Activated CD4-positive, alpha-beta T cell treated with anti-CD3 and anti-CD28 coated beads, Interleukin-2, amount 10 ng/mL, durations not matched to agents 7 days and 5 days (primary cell): ENCODE data around the gene SP3. TPM values are rescaled to one million over a fixed set of nuclear protein-coding genes. Genes with fewer than 3 reads are reported as not detected.

ENCODE experiments used
- CTCF ChIA-PET: fragments of 350-600 bp; sonication (Branson Sonifier 250); formaldehyde crosslinking; loops from one replicate; lab custom pipeline; 2021; ENCODE audit warnings: antibody characterized with exemption; lab: Charles Lee
- POLR2A ChIA-PET: fragments of 350-600 bp; sonication (Branson Sonifier 250); formaldehyde crosslinking; loops from one replicate; lab custom pipeline; 2021; ENCODE audit warnings: antibody characterized with exemption; lab: Charles Lee
- DNase-seq: peaks from one replicate; pipeline ENCODE4 v3.0.0-alpha.2; 2020
- H3K27ac Mint-ChIP-seq: one replicate; pipeline ENCODE4 v1.8.0; 2021; ENCODE audit warnings: mild to moderate bottlenecking, moderate library complexity, mixed read lengths
- H3K27me3 Mint-ChIP-seq: one replicate; pipeline ENCODE4 v1.8.0; 2021; ENCODE audit warnings: mixed read lengths
- H3K36me3 Mint-ChIP-seq: one replicate; pipeline ENCODE4 v1.8.0; 2021; ENCODE audit warnings: low read depth, mixed read lengths
- H3K4me1 Mint-ChIP-seq: one replicate; pipeline ENCODE4 v1.8.0; 2021; ENCODE audit warnings: mixed read lengths
- H3K4me3 Mint-ChIP-seq: one replicate; pipeline ENCODE4 v1.8.0; 2021; ENCODE audit warnings: mild to moderate bottlenecking, moderate library complexity, mixed read lengths
- H3K9me3 Mint-ChIP-seq: one replicate; pipeline ENCODE4 v1.8.0; 2021; ENCODE audit warnings: mixed read lengths
- total RNA-seq, 2 experiments: library from RNA; stranded (reverse); gene quantifications; one replicate each; pipeline ENCODE4 v1.2.3, GENCODE V29; 2021

The SP3 gene
- total RNA-seq, 2 experiments from 2014 or later = 105 to 109 TPM

- Mint-ChIP-seq H3K27me3 (no peaks in the 10 kb centered on the region), H3K36me3 (no peaks in the 10 kb centered on the region), H3K4me1 (peaks cover 3% of the 10 kb centered on the region), H3K9me3 (peaks cover 2% of the 10 kb centered on the region), H3K4me3 (no peak overlapping the region), H3K27ac (no peak overlapping the region)
- DNase-seq = no peak
- ChIA-PET POLR2A (no interaction called here), CTCF (interaction anchor here (0.7 to 1.8 kb wide), 4 partner anchors 8 to 469 kb away, joined by 3 to 6 read pairs (median 4); no protein-coding TSS in a partner anchor)
Observed at GRCh38 chr2:173979751-173980351, 14.7 kb upstream of the SP3 start.

- CTCF ChIA-PET = interaction anchor here (0.6 to 1.8 kb wide), 2 partner anchors 8 to 1193 kb away, joined by 3 to 6 read pairs; no protein-coding TSS in a partner anchor
- no peak overlapping the region for H3K4me3 Mint-ChIP-seq
Observed at GRCh38 chr2:173978447-173978846, 13.3 kb upstream of the SP3 start.

GRCh38 chr2:173972636-173973035 is 7.5 kb upstream of the SP3 start:
- H3K27ac Mint-ChIP-seq = no peak overlapping the region
- ChIA-PET CTCF (no interaction called here), POLR2A (no interaction called here)
- no peaks in the 10 kb centered on the region for H3K27me3 Mint-ChIP-seq
- H3K4me3 Mint-ChIP-seq = no peak overlapping the region
- no peaks in the 10 kb centered on the region for H3K36me3 Mint-ChIP-seq
- peaks cover 4% of the 10 kb centered on the region for H3K4me1 Mint-ChIP-seq
- H3K9me3 Mint-ChIP-seq = peaks cover 3% of the 10 kb centered on the region
- DNase-seq = no peak

More at GRCh38 chr2:173978447-173978846, 13.3 kb upstream of the SP3 start:
- no peak for DNase-seq
- Mint-ChIP-seq H3K27me3 (no peaks in the 10 kb centered on the region), H3K9me3 (peaks cover 3% of the 10 kb centered on the region), H3K36me3 (no peaks in the 10 kb centered on the region), H3K27ac (no peak overlapping the region), H3K4me1 (peaks cover 2% of the 10 kb centered on the region)
- POLR2A ChIA-PET = interaction anchor here (0.6 kb wide), 1 partner anchor 616 kb away, joined by 5 read pairs; no protein-coding TSS in a partner anchor

GRCh38 chr2:173972165-173972564 is 7.0 kb upstream of the SP3 start:
- Mint-ChIP-seq H3K9me3 (peaks cover 3% of the 10 kb centered on the region), H3K27ac (no peak overlapping the region), H3K4me1 (peaks cover 4% of the 10 kb centered on the region), H3K36me3 (no peaks in the 10 kb centered on the region), H3K27me3 (no peaks in the 10 kb centered on the region), H3K4me3 (no peak overlapping the region)
- POLR2A ChIA-PET = no interaction called here
- CTCF ChIA-PET = no interaction called here
- no peak for DNase-seq

GRCh38 chr2:173970516-173970924 is 5.3 kb upstream of the SP3 start:
- ChIA-PET CTCF (interaction anchor here (0.7 to 1.9 kb wide), 6 partner anchors 9 to 982 kb away, joined by 3 to 6 read pairs (median 4); no protein-coding TSS in a partner anchor), POLR2A (no interaction called here)
- H3K27ac Mint-ChIP-seq = no peak overlapping the region
- peaks cover 2% of the 10 kb centered on the region for H3K36me3 Mint-ChIP-seq
- peaks cover 3% of the 10 kb centered on the region for H3K9me3 Mint-ChIP-seq
- DNase-seq = no peak
- H3K4me3 Mint-ChIP-seq = no peak overlapping the region
- H3K4me1 Mint-ChIP-seq = peaks cover 20% of the 10 kb centered on the region
- no peaks in the 10 kb centered on the region for H3K27me3 Mint-ChIP-seq

- H3K9me3 Mint-ChIP-seq = peaks cover 1% of the 10 kb centered on the region
- H3K27me3 Mint-ChIP-seq = no peaks in the 10 kb centered on the region
- H3K27ac Mint-ChIP-seq = no peak overlapping the region
- peaks cover 20% of the 10 kb centered on the region for H3K4me1 Mint-ChIP-seq
- CTCF ChIA-PET = interaction anchor here (1.1 to 1.9 kb wide), 3 partner anchors 9 to 55 kb away, joined by 3 to 6 read pairs (median 6); no protein-coding TSS in a partner anchor
- POLR2A ChIA-PET = no interaction called here
- no peak for DNase-seq
- H3K4me3 Mint-ChIP-seq = no peak overlapping the region
- peaks cover 3% of the 10 kb centered on the region for H3K36me3 Mint-ChIP-seq
Observed at GRCh38 chr2:173969886-173970285, 4.7 kb upstream of the SP3 start.

GRCh38 chr2:173968551-173968950 is 3.4 kb upstream of the SP3 start:
- DNase-seq = no peak
- Mint-ChIP-seq H3K4me1 (peaks cover 20% of the 10 kb centered on the region), H3K27ac (no peak overlapping the region), H3K36me3 (peaks cover 3% of the 10 kb centered on the region), H3K4me3 (no peak overlapping the region), H3K27me3 (no peaks in the 10 kb centered on the region), H3K9me3 (no peaks in the 10 kb centered on the region)
- ChIA-PET CTCF (no interaction called here), POLR2A (no interaction called here)

- Mint-ChIP-seq H3K9me3 (no peaks in the 10 kb centered on the region), H3K4me1 (peaks cover 27% of the 10 kb centered on the region), H3K4me3 (peak overlapping the region; percentile 87), H3K36me3 (peaks cover 21% of the 10 kb centered on the region), H3K27me3 (no peaks in the 10 kb centered on the region), H3K27ac (peak overlapping the region; percentile 100)
- DNase-seq = no peak
- POLR2A ChIA-PET = interaction anchor here (0.7 kb wide), 1 partner anchor 282 kb away, joined by 3 read pairs; the partner anchor contains the start of gene OLA1
- CTCF ChIA-PET = no interaction called here
Observed at GRCh38 chr2:173966274-173967098, 1.3 kb upstream of the SP3 start.

GRCh38 chr2:173964565-173965371 is 405 bp downstream of the SP3 start:
- Mint-ChIP-seq H3K27me3 (no peaks in the 10 kb centered on the region), H3K9me3 (peaks cover 7% of the 10 kb centered on the region), H3K36me3 (peaks cover 36% of the 10 kb centered on the region), H3K4me3 (peak overlapping the region; percentile 87), H3K4me1 (peaks cover 38% of the 10 kb centered on the region), H3K27ac (peak overlapping the region; percentile 100)
- POLR2A ChIA-PET = no interaction called here
- peak; percentile 92 for DNase-seq
- CTCF ChIA-PET = no interaction called here

- peaks cover 7% of the 10 kb centered on the region for H3K9me3 Mint-ChIP-seq
- peaks cover 44% of the 10 kb centered on the region for H3K4me1 Mint-ChIP-seq
- H3K4me3 Mint-ChIP-seq = peak overlapping the region; percentile 87
- ChIA-PET CTCF (no interaction called here), POLR2A (no interaction called here)
- peak; percentile 93 for DNase-seq
- peak overlapping the region; percentile 100 for H3K27ac Mint-ChIP-seq
- peaks cover 42% of the 10 kb centered on the region for H3K36me3 Mint-ChIP-seq
- H3K27me3 Mint-ChIP-seq = no peaks in the 10 kb centered on the region
Observed at GRCh38 chr2:173963817-173964564, 1.2 kb downstream of the SP3 start.

- peak overlapping the region; percentile 100 for H3K27ac Mint-ChIP-seq
- H3K36me3 Mint-ChIP-seq = peaks cover 42% of the 10 kb centered on the region
- POLR2A ChIA-PET = no interaction called here
- peak overlapping the region; percentile 99 for H3K4me3 Mint-ChIP-seq
- H3K27me3 Mint-ChIP-seq = no peaks in the 10 kb centered on the region
- DNase-seq = peak; percentile 73
- peaks cover 49% of the 10 kb centered on the region for H3K4me1 Mint-ChIP-seq
- H3K9me3 Mint-ChIP-seq = peaks cover 7% of the 10 kb centered on the region
- CTCF ChIA-PET = no interaction called here
Observed at GRCh38 chr2:173963323-173963816, 1.8 kb downstream of the SP3 start.
